Breast epithelium (tissue), 4 donors: Measurements from ENCODE around the gene HHEX. TPM values are rescaled to one million over a fixed set of nuclear protein-coding genes. Genes with fewer than 3 reads are reported as not detected.

Source experiments
- DNase-seq, 2 donors: peaks; one replicate each; pipeline ENCODE4 v3.0.0-alpha.2; 2019; ENCODE audit warnings: low spot score in 2 of 2
- H3K27ac ChIP-seq, 2 donors: fragments of 200-600 bp; sonication (generic) in 1 of 2; one replicate each; pipeline ENCODE4 v1.5.1; 2016 to 2019; ENCODE audit warnings: mild to moderate bottlenecking in 1 of 2
- H3K27me3 ChIP-seq, 2 donors: fragments of 200-600 bp; sonication (generic) in 1 of 2; one replicate each; pipeline versions ENCODE4 v1.5.1 to v1.6.0; 2017 to 2019; ENCODE audit warnings: control low read depth in 1 of 2, mild to moderate bottlenecking in 1 of 2
- H3K36me3 ChIP-seq: fragments of 200-600 bp; one replicate; pipeline ENCODE4 v1.5.1; 2019
- H3K4me1 ChIP-seq, 2 donors: fragments of 200-600 bp; sonication (generic); one replicate each; pipeline ENCODE4 v1.5.1; 2016 to 2019; ENCODE audit warnings: control low read depth in 1 of 2
- H3K4me3 ChIP-seq, 3 donors: fragments of 200-600 bp; sonication (generic); 1 replicate in 2 of 3; 2 replicates in 1 of 3; pipeline ENCODE4 v1.5.1; 2016 to 2019; ENCODE audit warnings: mild to moderate bottlenecking in 3 of 3, moderate library complexity in 2 of 3
- H3K9me3 ChIP-seq, 2 donors: fragments of 200-600 bp; sonication (generic) in 1 of 2; one replicate each; pipeline ENCODE4 v1.5.1; 2016 to 2019; ENCODE audit warnings: control low read depth in 1 of 2
- CTCF ChIP-seq, 3 donors: fragments of 450-650 bp; IDR thresholded peaks; one replicate each; pipeline ENCODE4 v1.5.1; 2016 to 2017; ENCODE audit warnings: antibody characterized with exemption in 3 of 3, mild to moderate bottlenecking in 3 of 3, moderate library complexity in 3 of 3
- POLR2A ChIP-seq: fragments of 450-650 bp; IDR thresholded peaks from one replicate; pipeline ENCODE4 v1.6.1; 2016; ENCODE audit warnings: antibody characterized with exemption, mild to moderate bottlenecking, moderate library complexity
- POLR2AphosphoS5 ChIP-seq, 3 donors: sonication (generic); formaldehyde crosslinking; IDR thresholded peaks; one replicate each; pipeline ENCODE4 v1.6.1; 2017; ENCODE audit warnings: antibody characterized with exemption in 3 of 3
- intact Hi-C: fragments of 100-400 bp; cut with DNase I; formaldehyde crosslinking; loops from one replicate; pipeline ENCODE4 v1.15.1; 2023; ENCODE audit warnings: low total_unique reads
- total RNA-seq, 3 donors: library from RNA; depleted of rRNA; stranded (reverse); fragments of >200 nt; gene quantifications; one replicate each; pipeline ENCODE4 v1.1.0, GENCODE V29; 2016

Gene HHEX
- total RNA-seq, 3 donors from 2014 or later = 4.4 to 10.6 (median 5.6) TPM

DNA sequence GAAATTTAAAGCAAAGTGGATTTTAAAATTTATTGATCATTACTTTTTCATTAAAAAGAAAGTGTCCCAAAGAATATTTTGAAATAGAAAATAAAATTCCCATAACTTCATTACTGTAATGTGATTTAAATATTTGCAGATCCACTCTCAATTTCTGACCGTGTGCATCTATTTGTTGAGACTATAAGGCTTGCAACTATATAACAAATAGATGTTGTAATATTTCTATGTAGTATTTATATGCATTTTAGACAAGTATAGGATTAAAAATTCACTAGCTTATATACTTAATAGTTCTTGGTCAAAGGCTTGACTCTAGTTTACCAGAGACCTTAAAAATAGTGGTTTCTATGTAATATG is 3.8 kb downstream of the HHEX start:
- no peak for DNase-seq
- no peaks in the 10 kb centered on the region for H3K9me3 ChIP-seq
- H3K36me3 ChIP-seq = no peaks in the 10 kb centered on the region
- TF ChIP-seq POLR2A = no peak
- no peak for TF ChIP-seq CTCF (IDR thresholded peaks at IDR 0.05)
- intact Hi-C loops = no loop called here
- H3K27ac ChIP-seq = no peak overlapping the region
- peaks cover 0 to 7% of the 10 kb centered on the region in 2 donors for H3K27me3 ChIP-seq
- no peaks in the 10 kb centered on the region for H3K4me1 ChIP-seq
- no peak overlapping the region for H3K4me3 ChIP-seq

DNA sequence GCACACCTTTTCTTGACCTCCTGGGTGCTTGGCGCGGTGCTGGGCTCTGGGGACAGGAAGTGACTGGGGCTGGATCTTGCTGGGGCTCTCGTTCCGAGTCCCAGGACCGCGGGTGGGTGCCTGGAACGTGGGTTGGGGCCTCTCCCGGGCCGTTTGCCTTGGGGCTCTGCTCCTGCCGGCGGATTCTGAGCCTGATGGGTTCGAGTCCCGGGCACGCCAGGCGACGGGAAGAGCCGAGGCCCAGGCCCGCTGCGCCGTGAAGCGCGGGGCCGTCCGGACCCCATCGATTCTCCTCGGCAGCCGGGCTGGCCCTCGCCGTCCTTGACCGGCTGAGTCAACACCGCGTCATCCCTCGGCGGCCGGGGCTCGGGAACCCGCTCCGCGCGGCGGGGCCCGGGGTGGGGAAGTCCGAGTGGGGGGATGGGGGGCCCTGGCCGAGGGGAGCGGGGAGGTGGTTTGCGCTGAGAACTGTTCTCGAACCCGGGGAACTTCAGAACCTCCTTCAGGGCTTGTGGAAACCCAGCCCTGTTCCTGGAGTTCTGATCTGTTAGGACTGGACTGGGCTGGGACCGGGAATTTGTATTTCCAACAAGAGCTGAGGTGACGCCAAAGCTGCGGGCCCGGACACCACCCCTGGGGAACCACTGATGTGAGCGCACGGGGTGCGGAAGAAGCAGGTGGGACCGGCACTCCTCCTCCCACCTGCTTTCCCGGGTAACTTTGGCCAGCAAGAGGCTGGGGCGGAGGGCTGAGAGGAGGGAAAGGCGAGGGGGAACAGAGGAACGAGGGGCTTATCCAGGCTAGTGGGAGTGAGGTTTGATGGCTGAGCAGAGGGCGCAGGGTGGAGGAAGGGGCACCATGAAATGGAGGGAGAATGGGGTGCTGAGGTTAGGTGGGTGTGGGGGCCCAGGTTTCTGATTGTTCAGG is 6.2 kb downstream of the HHEX start:
- no peak overlapping the region for H3K27ac ChIP-seq
- H3K9me3 ChIP-seq = no peaks in the 10 kb centered on the region
- peaks cover 0 to 9% of the 10 kb centered on the region in 2 donors for H3K27me3 ChIP-seq
- H3K4me1 ChIP-seq = no peaks in the 10 kb centered on the region
- no peak for DNase-seq
- no peaks in the 10 kb centered on the region for H3K36me3 ChIP-seq
- TF ChIP-seq POLR2A (no peak), CTCF (IDR thresholded peaks at IDR 0.05) (no peak), POLR2AphosphoS5 (IDR thresholded peaks at IDR 0.05) (no peak)
- intact Hi-C loops = no loop called here
- H3K4me3 ChIP-seq = no peak overlapping the region

GRCh38 chr10:92696606-92697383 is 7.0 kb downstream of the HHEX start:
- peaks cover 0 to 9% of the 10 kb centered on the region in 2 donors for H3K27me3 ChIP-seq
- intact Hi-C loops = no loop called here
- no peak overlapping the region for H3K27ac ChIP-seq
- no peaks in the 10 kb centered on the region for H3K36me3 ChIP-seq
- DNase-seq = no peak
- H3K4me1 ChIP-seq = no peaks in the 10 kb centered on the region
- H3K4me3 ChIP-seq = no peak overlapping the region
- H3K9me3 ChIP-seq = no peaks in the 10 kb centered on the region
- TF ChIP-seq CTCF (IDR thresholded peaks at IDR 0.05) = no peak
- TF ChIP-seq POLR2A = no peak
- no peak for TF ChIP-seq POLR2AphosphoS5 (IDR thresholded peaks at IDR 0.05)

GRCh38 chr10:92697663-92698511 is 8.1 kb downstream of the HHEX start:
- no peaks in the 10 kb centered on the region for H3K4me1 ChIP-seq
- no peak overlapping the region for H3K27ac ChIP-seq
- no peaks in the 10 kb centered on the region for H3K9me3 ChIP-seq
- peaks cover 0 to 5% of the 10 kb centered on the region in 2 donors for H3K27me3 ChIP-seq
- intact Hi-C loops = no loop called here
- H3K36me3 ChIP-seq = no peaks in the 10 kb centered on the region
- TF ChIP-seq POLR2AphosphoS5 (IDR thresholded peaks at IDR 0.05) (no peak), CTCF (IDR thresholded peaks at IDR 0.05) (no peak), POLR2A (no peak)
- no peak for DNase-seq
- no peak overlapping the region for H3K4me3 ChIP-seq
